ENCODE results near the gene GMDS. TPM values are rescaled to one million over a fixed set of nuclear protein-coding genes. Genes with fewer than 3 reads are reported as not detected.

GMDS gene
- total and polyA plus RNA-seq, 2 experiments from 2014 or later: 30.1 to 36.5 TPM

DNA sequence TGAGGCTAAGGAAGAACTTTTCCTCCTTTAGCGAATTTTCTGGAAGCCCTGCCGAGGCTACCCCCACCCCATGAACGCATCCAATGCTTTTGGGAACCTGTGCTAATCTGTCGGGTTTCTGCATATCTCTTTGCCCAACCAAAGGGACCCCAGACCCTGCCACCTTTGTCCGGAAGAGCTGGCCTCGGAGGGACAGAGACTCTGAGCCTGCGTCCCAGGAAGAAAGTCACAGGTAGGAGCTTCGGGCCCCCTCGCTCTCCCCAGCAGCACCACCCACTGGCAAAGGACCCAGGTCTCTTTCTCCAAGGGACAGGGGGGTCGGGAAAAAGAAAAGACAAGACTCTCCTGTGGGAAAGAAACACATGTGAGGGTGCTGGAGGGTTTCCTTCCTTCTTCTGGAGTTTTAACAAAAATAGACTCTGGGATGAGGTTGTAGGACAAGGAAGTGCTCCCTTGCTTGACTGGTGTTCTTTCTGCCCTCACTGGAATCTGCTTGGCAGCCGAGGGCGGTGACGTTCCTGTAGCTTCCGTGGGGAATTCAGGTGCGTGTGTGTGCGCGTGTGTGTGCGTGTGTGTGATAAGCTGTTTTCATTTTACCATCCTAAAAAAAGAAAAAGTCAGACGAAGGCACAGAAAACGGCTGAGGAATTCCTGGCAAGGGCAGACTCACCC lies 652.0 kb downstream of the GMDS start:
- no peak overlapping the region for H3K27ac Mint-ChIP-seq
- H3K9me3 Mint-ChIP-seq: no peaks in the 10 kb centered on the region
- H3K9me2 ChIP-seq (ENCODE audit: insufficient read depth): peaks cover 4% of the 10 kb centered on the region; the same call in 1 of the 2 replicates
- no peak overlapping the region for H3K4me3 ChIP-seq
- peaks cover 24% of the 10 kb centered on the region for H3K4me1 Mint-ChIP-seq
- no peaks in the 10 kb centered on the region for H3K36me3 ChIP-seq (ENCODE audit: insufficient read depth)
- H2AFZ ChIP-seq: peak overlapping the region; percentile 63
- no peaks in the 10 kb centered on the region for H3K79me2 ChIP-seq (replicated peaks; ENCODE audit: insufficient read depth)
- peaks cover 14% of the 10 kb centered on the region for H3K27me3 Mint-ChIP-seq (ENCODE audit: insufficient read depth, low read depth, poor library complexity)
- no peak overlapping the region for H3K4me3 Mint-ChIP-seq
- no peaks in the 10 kb centered on the region for H3K36me3 Mint-ChIP-seq (ENCODE audit: low read depth)
- H3K4me2 ChIP-seq: no peak overlapping the region
- no peak for ATAC-seq
- DNase-seq (ENCODE audit: low spot score): no peak
- TF ChIP-seq ZNF114 (CRISPR knock-in tag; IDR thresholded peaks at IDR 0.05): no peak
- no peak for TF ChIP-seq ETS1 (IDR thresholded peaks at IDR 0.05)
- TF ChIP-seq, protein P1, sequence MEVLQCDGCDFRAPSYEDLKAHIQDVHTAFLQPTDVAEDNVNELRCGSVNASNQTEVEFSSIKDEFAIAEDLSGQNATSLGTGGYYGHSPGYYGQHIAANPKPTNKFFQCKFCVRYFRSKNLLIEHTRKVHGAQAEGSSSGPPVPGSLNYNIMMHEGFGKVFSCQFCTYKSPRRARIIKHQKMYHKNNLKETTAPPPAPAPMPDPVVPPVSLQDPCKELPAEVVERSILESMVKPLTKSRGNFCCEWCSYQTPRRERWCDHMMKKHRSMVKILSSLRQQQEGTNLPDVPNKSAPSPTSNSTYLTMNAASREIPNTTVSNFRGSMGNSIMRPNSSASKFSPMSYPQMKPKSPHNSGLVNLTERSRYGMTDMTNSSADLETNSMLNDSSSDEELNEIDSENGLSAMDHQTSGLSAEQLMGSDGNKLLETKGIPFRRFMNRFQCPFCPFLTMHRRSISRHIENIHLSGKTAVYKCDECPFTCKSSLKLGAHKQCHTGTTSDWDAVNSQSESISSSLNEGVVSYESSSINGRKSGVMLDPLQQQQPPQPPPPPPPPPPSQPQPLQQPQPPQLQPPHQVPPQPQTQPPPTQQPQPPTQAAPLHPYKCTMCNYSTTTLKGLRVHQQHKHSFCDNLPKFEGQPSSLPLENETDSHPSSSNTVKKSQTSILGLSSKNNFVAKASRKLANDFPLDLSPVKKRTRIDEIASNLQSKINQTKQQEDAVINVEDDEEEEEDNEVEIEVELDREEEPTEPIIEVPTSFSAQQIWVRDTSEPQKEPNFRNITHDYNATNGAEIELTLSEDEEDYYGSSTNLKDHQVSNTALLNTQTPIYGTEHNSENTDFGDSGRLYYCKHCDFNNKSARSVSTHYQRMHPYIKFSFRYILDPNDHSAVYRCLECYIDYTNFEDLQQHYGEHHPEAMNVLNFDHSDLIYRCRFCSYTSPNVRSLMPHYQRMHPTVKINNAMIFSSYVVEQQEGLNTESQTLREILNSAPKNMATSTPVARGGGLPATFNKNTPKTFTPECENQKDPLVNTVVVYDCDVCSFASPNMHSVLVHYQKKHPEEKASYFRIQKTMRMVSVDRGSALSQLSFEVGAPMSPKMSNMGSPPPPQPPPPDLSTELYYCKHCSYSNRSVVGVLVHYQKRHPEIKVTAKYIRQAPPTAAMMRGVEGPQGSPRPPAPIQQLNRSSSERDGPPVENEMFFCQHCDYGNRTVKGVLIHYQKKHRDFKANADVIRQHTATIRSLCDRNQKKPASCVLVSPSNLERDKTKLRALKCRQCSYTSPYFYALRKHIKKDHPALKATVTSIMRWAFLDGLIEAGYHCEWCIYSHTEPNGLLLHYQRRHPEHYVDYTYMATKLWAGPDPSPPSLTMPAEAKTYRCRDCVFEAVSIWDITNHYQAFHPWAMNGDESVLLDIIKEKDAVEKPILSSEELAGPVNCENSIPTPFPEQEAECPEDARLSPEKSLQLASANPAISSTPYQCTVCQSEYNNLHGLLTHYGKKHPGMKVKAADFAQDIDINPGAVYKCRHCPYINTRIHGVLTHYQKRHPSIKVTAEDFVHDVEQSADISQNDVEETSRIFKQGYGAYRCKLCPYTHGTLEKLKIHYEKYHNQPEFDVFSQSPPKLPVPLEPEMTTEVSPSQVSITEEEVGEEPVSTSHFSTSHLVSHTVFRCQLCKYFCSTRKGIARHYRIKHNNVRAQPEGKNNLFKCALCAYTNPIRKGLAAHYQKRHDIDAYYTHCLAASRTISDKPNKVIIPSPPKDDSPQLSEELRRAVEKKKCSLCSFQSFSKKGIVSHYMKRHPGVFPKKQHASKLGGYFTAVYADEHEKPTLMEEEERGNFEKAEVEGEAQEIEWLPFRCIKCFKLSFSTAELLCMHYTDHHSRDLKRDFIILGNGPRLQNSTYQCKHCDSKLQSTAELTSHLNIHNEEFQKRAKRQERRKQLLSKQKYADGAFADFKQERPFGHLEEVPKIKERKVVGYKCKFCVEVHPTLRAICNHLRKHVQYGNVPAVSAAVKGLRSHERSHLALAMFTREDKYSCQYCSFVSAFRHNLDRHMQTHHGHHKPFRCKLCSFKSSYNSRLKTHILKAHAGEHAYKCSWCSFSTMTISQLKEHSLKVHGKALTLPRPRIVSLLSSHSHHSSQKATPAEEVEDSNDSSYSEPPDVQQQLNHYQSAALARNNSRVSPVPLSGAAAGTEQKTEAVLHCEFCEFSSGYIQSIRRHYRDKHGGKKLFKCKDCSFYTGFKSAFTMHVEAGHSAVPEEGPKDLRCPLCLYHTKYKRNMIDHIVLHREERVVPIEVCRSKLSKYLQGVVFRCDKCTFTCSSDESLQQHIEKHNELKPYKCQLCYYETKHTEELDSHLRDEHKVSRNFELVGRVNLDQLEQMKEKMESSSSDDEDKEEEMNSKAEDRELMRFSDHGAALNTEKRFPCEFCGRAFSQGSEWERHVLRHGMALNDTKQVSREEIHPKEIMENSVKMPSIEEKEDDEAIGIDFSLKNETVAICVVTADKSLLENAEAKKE (CRISPR knock-in tag; IDR thresholded peaks at IDR 0.05): no peak
- no peak for TF ChIP-seq REST (IDR thresholded peaks at IDR 0.05; ENCODE audit: unreplicated experiment)
- TF ChIP-seq JUNB (IDR thresholded peaks at IDR 0.05; ENCODE audit: unreplicated experiment): no peak
- no peak for TF ChIP-seq STAT1 (IDR thresholded peaks at IDR 0.05; ENCODE audit: unreplicated experiment)
- TF ChIP-seq, protein P2, sequence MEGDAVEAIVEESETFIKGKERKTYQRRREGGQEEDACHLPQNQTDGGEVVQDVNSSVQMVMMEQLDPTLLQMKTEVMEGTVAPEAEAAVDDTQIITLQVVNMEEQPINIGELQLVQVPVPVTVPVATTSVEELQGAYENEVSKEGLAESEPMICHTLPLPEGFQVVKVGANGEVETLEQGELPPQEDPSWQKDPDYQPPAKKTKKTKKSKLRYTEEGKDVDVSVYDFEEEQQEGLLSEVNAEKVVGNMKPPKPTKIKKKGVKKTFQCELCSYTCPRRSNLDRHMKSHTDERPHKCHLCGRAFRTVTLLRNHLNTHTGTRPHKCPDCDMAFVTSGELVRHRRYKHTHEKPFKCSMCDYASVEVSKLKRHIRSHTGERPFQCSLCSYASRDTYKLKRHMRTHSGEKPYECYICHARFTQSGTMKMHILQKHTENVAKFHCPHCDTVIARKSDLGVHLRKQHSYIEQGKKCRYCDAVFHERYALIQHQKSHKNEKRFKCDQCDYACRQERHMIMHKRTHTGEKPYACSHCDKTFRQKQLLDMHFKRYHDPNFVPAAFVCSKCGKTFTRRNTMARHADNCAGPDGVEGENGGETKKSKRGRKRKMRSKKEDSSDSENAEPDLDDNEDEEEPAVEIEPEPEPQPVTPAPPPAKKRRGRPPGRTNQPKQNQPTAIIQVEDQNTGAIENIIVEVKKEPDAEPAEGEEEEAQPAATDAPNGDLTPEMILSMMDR (conservative IDR thresholded peaks at IDR 0.05; ENCODE audit: low read depth in 2 of 2): no peak
- TF ChIP-seq ZNF331 (CRISPR knock-in tag; IDR thresholded peaks at IDR 0.05; ENCODE audit: low read depth): no peak
- TF ChIP-seq CREB1 (CRISPR knock-in tag; IDR thresholded peaks at IDR 0.05; ENCODE audit: low read depth): no peak
- TF ChIP-seq NANOG (IDR thresholded peaks at IDR 0.05; ENCODE audit: borderline replicate concordance): no peak
- TF ChIP-seq EZH2phosphoT487 (IDR thresholded peaks at IDR 0.05; ENCODE audit: unreplicated experiment): no peak
- no peak for TF ChIP-seq POLR2AphosphoS5 (IDR thresholded peaks at IDR 0.05; ENCODE audit: low read depth)
- TF ChIP-seq EZH2 (IDR thresholded peaks at IDR 0.05; ENCODE audit: low read depth, unreplicated experiment): no peak
- H3F3A ChIP-seq (replicated peaks; ENCODE audit: low read depth): no peaks in the 10 kb centered on the region
- H3K4me1 ChIP-seq (ENCODE audit: insufficient read depth): peaks cover 5% of the 10 kb centered on the region; the same call in 1 of the 2 replicates
- no peaks in the 10 kb centered on the region for H3K27me3 ChIP-seq (ENCODE audit: insufficient read depth)
- no peaks in the 10 kb centered on the region for H4K20me1 ChIP-seq (replicated peaks; ENCODE audit: insufficient read depth)
- no peak overlapping the region for H3K27ac ChIP-seq (ENCODE audit: low read depth)
